Liver (tissue), 4 donors: ENCODE results near the gene SUGT1. TPM values are rescaled to one million over a fixed set of nuclear protein-coding genes. Genes with fewer than 3 reads are reported as not detected.

ENCODE experiments used
- polyA plus RNA-seq, 2 donors: library from polyadenylated mRNA; stranded (reverse) in 1 of 2; unstranded in 1 of 2; fragments of 200-250 nt in 1 of 2; fragments of >200 nt in 1 of 2; fragmentation: Nextera tagmentation in 1 of 2; extraction: Ambion mirVana in 1 of 2; gene quantifications; one replicate each; pipeline versions ENCODE4 v1.2.1 to v1.2.3, GENCODE V29; 2013 to 2015
- total RNA-seq, 2 donors: library from RNA; depleted of rRNA; stranded (reverse); fragments of >200 nt; gene quantifications; one replicate each; pipeline ENCODE4 v1.2.3, GENCODE V29; 2014
- donor health status: healthy.
- donor health status: healthy.
- donor health status: healthy.

SUGT1 gene
- total and polyA plus RNA-seq, 4 donors: 15.5 to 24.9 (median 20.8) TPM

Other genes with a start within 250 kb of the SUGT1 start
- gene THSD1, start 246.7 kb upstream of the SUGT1 start, total RNA-seq: 1 to 10 TPM; 1.1 to 2.8 TPM
- 1 to 10 TPM in 1 of 2 donors, under 1 TPM in 1; 0.74 to 1.7 TPM for gene THSD1, start 246.7 kb upstream of the SUGT1 start, polyA plus RNA-seq
- 10 to 100 TPM; 20.1 to 34.6 TPM for gene VPS36, start 202.2 kb upstream of the SUGT1 start, total RNA-seq
- gene VPS36, start 202.2 kb upstream of the SUGT1 start, polyA plus RNA-seq: 10 to 100 TPM; 10.1 to 32.3 TPM
- 10 to 100 TPM in 1 of 2 donors, 1 to 10 TPM in 1; 2.7 to 40.9 TPM for gene CKAP2, start 197.4 kb upstream of the SUGT1 start, total RNA-seq
- 1 to 10 TPM; 2.4 to 3.0 TPM for gene CKAP2, start 197.4 kb upstream of the SUGT1 start, polyA plus RNA-seq
- gene HNRNPA1L2, start 10.4 kb upstream of the SUGT1 start, total RNA-seq: 1 to 10 TPM; 1.0 to 1.4 TPM
- gene HNRNPA1L2, start 10.4 kb upstream of the SUGT1 start, polyA plus RNA-seq: 1 to 10 TPM in 1 of 2 donors, under 1 TPM in 1; 0.81 to 2.4 TPM
- not detected for gene CNMD, start 87.0 kb downstream of the SUGT1 start, total RNA-seq
- gene CNMD, start 87.0 kb downstream of the SUGT1 start, polyA plus RNA-seq: not detected
- not detected for gene PCDH8, start 195.8 kb downstream of the SUGT1 start, total RNA-seq
- gene PCDH8, start 195.8 kb downstream of the SUGT1 start, polyA plus RNA-seq: not detected